GM23338 (cell line): Measurements from ENCODE around the gene SH2D2A. TPM values are rescaled to one million over a fixed set of nuclear protein-coding genes. Genes with fewer than 3 reads are reported as not detected.
"Not testable (repeated sequence)": the region's sequence is repeated elsewhere in the genome, so short reads cannot be mapped to it uniquely, and the experiment has no call there.

ENCODE experiments used
- ATAC-seq: fragments of 200-7000 bp; cut with Tn5 transposase; 3 replicates; pipeline ENCODE4 v1.9.1; 2020
- DNase-seq: peaks from one replicate; pipeline ENCODE4 v3.0.0-alpha.2; 2015; ENCODE audit warnings: low spot score
- H2AFZ ChIP-seq: fragments of 200-600 bp; sonication (generic); 2 replicates; pipeline ENCODE4 v1.8.0; 2016; ENCODE audit warnings: antibody characterized with exemption, mild to moderate bottlenecking, moderate library complexity
- H3F3A ChIP-seq: fragments of 200-600 bp; sonication (generic); replicated peaks from 2 replicates; pipeline ENCODE4 v1.8.0; 2017; ENCODE audit warnings: antibody characterized with exemption, mixed run types, low read depth
- H3K27ac ChIP-seq: fragments of 200-600 bp; sonication (generic); 2 replicates; pipeline ENCODE4 v1.6.1; 2016; ENCODE audit warnings: low read depth
- H3K27me3 ChIP-seq: fragments of 200-600 bp; sonication (generic); 2 replicates; pipeline ENCODE4 v1.8.0; 2016; ENCODE audit warnings: mild to moderate bottlenecking, mixed run types, moderate library complexity; ENCODE audit not compliant: insufficient read depth
- H3K36me3 ChIP-seq: fragments of 200-600 bp; sonication (generic); 2 replicates; pipeline ENCODE4 v1.8.0; 2016; ENCODE audit warnings: mild to moderate bottlenecking; ENCODE audit not compliant: insufficient read depth
- H3K4me1 ChIP-seq: fragments of 200-600 bp; sonication (generic); 2 replicates; pipeline ENCODE4 v1.8.0; 2016; ENCODE audit warnings: mild to moderate bottlenecking, moderate library complexity; ENCODE audit not compliant: insufficient read depth
- H3K4me2 ChIP-seq: fragments of 200-600 bp; sonication (generic); 2 replicates; pipeline ENCODE4 v1.7.1; 2017; ENCODE audit warnings: mixed run types
- H3K4me3 ChIP-seq: fragments of 200-600 bp; sonication (generic); 2 replicates; pipeline ENCODE4 v1.6.1; 2016; ENCODE audit warnings: mixed run types
- H3K79me2 ChIP-seq: fragments of 200-600 bp; sonication (generic); replicated peaks from 2 replicates; pipeline ENCODE4 v1.8.0; 2017; ENCODE audit warnings: mild to moderate bottlenecking; ENCODE audit not compliant: insufficient read depth
- H3K9me2 ChIP-seq: fragments of 200-600 bp; sonication (generic); 2 replicates; pipeline ENCODE4 v1.8.0; 2017; ENCODE audit not compliant: insufficient read depth
- H4K20me1 ChIP-seq: fragments of 200-600 bp; sonication (generic); replicated peaks from 2 replicates; pipeline ENCODE4 v1.8.0; 2017; ENCODE audit warnings: mild to moderate bottlenecking; ENCODE audit not compliant: insufficient read depth
- H3K27ac Mint-ChIP-seq: 2 replicates; pipeline ENCODE4 v1.8.0; 2020; ENCODE audit warnings: inconsistent platforms, mild to moderate bottlenecking, moderate library complexity, mixed read lengths
- H3K27me3 Mint-ChIP-seq: 3 replicates; pipeline ENCODE4 v1.8.0; 2022; ENCODE audit warnings: low read depth, mild to moderate bottlenecking, moderate library complexity, mixed read lengths, inconsistent platforms; ENCODE audit not compliant: insufficient read depth, poor library complexity
- H3K36me3 Mint-ChIP-seq: 3 replicates; pipeline ENCODE4 v1.8.0; 2021; ENCODE audit warnings: low read depth, mild to moderate bottlenecking, inconsistent platforms, moderate library complexity, mixed read lengths
- H3K4me1 Mint-ChIP-seq: 3 replicates; pipeline ENCODE4 v1.8.0; 2020; ENCODE audit warnings: mild to moderate bottlenecking, inconsistent platforms, mixed read lengths
- H3K4me3 Mint-ChIP-seq: 3 replicates; pipeline ENCODE4 v1.8.0; 2021; ENCODE audit warnings: moderate library complexity, mild to moderate bottlenecking, inconsistent platforms, mixed read lengths
- H3K9me3 Mint-ChIP-seq: 3 replicates; pipeline ENCODE4 v1.8.0; 2020; ENCODE audit warnings: moderate library complexity, mild to moderate bottlenecking, inconsistent platforms, mixed read lengths
- CREB1 ChIP-seq: fragments of 250-450 bp; sonication (Bioruptor Pico); IDR thresholded peaks from 2 replicates; pipeline ENCODE4 v1.5.0; 2020; ENCODE audit warnings: low read depth, mild to moderate bottlenecking, moderate library complexity
- CTCF ChIP-seq, 2 experiments: fragments of 200-600 bp in 1 of 2; sonication (generic) in 1 of 2; conservative IDR thresholded peaks; 2 replicates each; pipeline versions ENCODE4 v1.5.1 to v1.6.1; 2016 to 2017; ENCODE audit warnings: antibody characterized with exemption in 2 of 2, low read depth in 2 of 2, mild to moderate bottlenecking in 2 of 2, moderate library complexity in 1 of 2
- ETS1 ChIP-seq: IDR thresholded peaks from 2 replicates; pipeline ENCODE4 v1.6.1; 2016; ENCODE audit warnings: antibody characterized with exemption
- EZH2 ChIP-seq: fragments of 200-600 bp; sonication (generic); IDR thresholded peaks from one replicate; pipeline ENCODE4 v1.8.0; 2017; ENCODE audit warnings: antibody characterized with exemption, mild to moderate bottlenecking, low read depth; ENCODE audit not compliant: unreplicated experiment
- EZH2phosphoT487 ChIP-seq: fragments of 200-600 bp; sonication (generic); IDR thresholded peaks from one replicate; pipeline ENCODE4 v1.8.1; 2018; ENCODE audit warnings: antibody characterized with exemption; ENCODE audit not compliant: unreplicated experiment
- JUNB ChIP-seq: IDR thresholded peaks from one replicate; pipeline ENCODE4 v1.6.1; 2016; ENCODE audit warnings: antibody characterized with exemption; ENCODE audit not compliant: unreplicated experiment
- NANOG ChIP-seq: IDR thresholded peaks from 2 replicates; pipeline ENCODE4 v1.6.1; 2016; ENCODE audit warnings: antibody characterized with exemption, borderline replicate concordance
- POLR2AphosphoS5 ChIP-seq: IDR thresholded peaks from 2 replicates; pipeline ENCODE4 v1.6.1; 2016; ENCODE audit warnings: antibody characterized with exemption, low read depth
- STAT1 ChIP-seq: IDR thresholded peaks from one replicate; pipeline ENCODE4 v1.6.1; 2016; ENCODE audit warnings: antibody characterized with exemption; ENCODE audit not compliant: unreplicated experiment
- ZNF114 ChIP-seq: fragments of 250-450 bp; sonication (Bioruptor Pico); IDR thresholded peaks from 2 replicates; pipeline ENCODE4 v1.5.0; 2020; ENCODE audit warnings: mild to moderate bottlenecking, moderate library complexity
- ZNF331 ChIP-seq: fragments of 250-450 bp; sonication (Bioruptor Pico); IDR thresholded peaks from 2 replicates; pipeline ENCODE4 v1.5.0; 2020; ENCODE audit warnings: low read depth, mild to moderate bottlenecking, moderate library complexity
- polyA plus RNA-seq: library from polyadenylated mRNA; unstranded; fragments of >200 nt; fragmentation: Nextera tagmentation; extraction: Ambion mirVana; gene quantifications from 2 replicates; pipeline ENCODE4 v1.2.1, GENCODE V29; 2016
- total RNA-seq: library from RNA; depleted of rRNA; stranded (reverse); fragments of >200 nt; shearing (Covaris generic); gene quantifications from 2 replicates; pipeline ENCODE4 v1.2.3, GENCODE V29; 2014

Gene SH2D2A
- total and polyA plus RNA-seq, 2 experiments from 2014 or later, result 5.5 to 11.5 TPM

- TF ChIP-seq STAT1 (no peak), ZNF114 (no peak), CREB1 (no peak), ZNF331 (CRISPR knock-in tag) (no peak), POLR2AphosphoS5 (no peak), EZH2 (no peak), EZH2phosphoT487 (no peak), JUNB (no peak)
- no peak for DNase-seq
- Histone ChIP-seq H4K20me1 (no peaks in the 10 kb centered on the region), H3K4me3 (no peak overlapping the region), H3K27ac (no peak overlapping the region), H3K9me2 (no peaks in the 10 kb centered on the region), H3K4me1 (0 out of 2 replicates have a peak, but pooled peaks cover 7% of the 10 kb centered on the region), H2AFZ (no peak overlapping the region), H3K27me3 (no peaks in the 10 kb centered on the region), H3F3A (no peaks in the 10 kb centered on the region; the same call in 1 of the 2 replicates), H3K36me3 (no peaks in the 10 kb centered on the region), H3K4me2 (no peak overlapping the region), H3K79me2 (no peaks in the 10 kb centered on the region)
- Mint-ChIP-seq H3K36me3 (no peaks in the 10 kb centered on the region), H3K9me3 (no peaks in the 10 kb centered on the region), H3K4me1 (peaks cover 6% of the 10 kb centered on the region), H3K27ac (no peak overlapping the region), H3K27me3 (peaks cover 12% of the 10 kb centered on the region), H3K4me3 (no peak overlapping the region)
- ATAC-seq, result no peak
Observed at GRCh38 chr1:156760796-156761104, 55.9 kb downstream of the SH2D2A start.

GRCh38 chr1:156760092-156760795, 56.4 kb downstream of the SH2D2A start:
- H3K79me2 ChIP-seq, result no peaks in the 10 kb centered on the region
- Mint-ChIP-seq H3K27ac (no peak overlapping the region), H3K4me3 (no peak overlapping the region), H3K27me3 (peaks cover 12% of the 10 kb centered on the region), H3K4me1 (peaks cover 6% of the 10 kb centered on the region), H3K36me3 (no peaks in the 10 kb centered on the region), H3K9me3 (no peaks in the 10 kb centered on the region)
- ATAC-seq, result peak; percentile 50
- H3K36me3 ChIP-seq, result no peaks in the 10 kb centered on the region
- no peak for DNase-seq
- no peak overlapping the region for H3K4me3 ChIP-seq
- TF ChIP-seq CTCF (conservative IDR thresholded peaks at IDR 0.05; ENCODE audit: low read depth in 2 of 2), result no peak
- TF ChIP-seq EZH2, result no peak
- no peak for TF ChIP-seq ZNF331 (CRISPR knock-in tag)
- TF ChIP-seq STAT1, result no peak
- no peak for TF ChIP-seq ZNF114
- no peak for TF ChIP-seq POLR2AphosphoS5
- no peak for TF ChIP-seq NANOG
- TF ChIP-seq ETS1, result no peak
- H4K20me1 ChIP-seq, result no peaks in the 10 kb centered on the region
- H3F3A ChIP-seq, result no peaks in the 10 kb centered on the region
- 0 out of 2 replicates have a peak, but pooled peaks cover 7% of the 10 kb centered on the region for H3K4me1 ChIP-seq
- no peak overlapping the region for H2AFZ ChIP-seq
- H3K27me3 ChIP-seq, result no peaks in the 10 kb centered on the region
- no peaks in the 10 kb centered on the region for H3K9me2 ChIP-seq
- peak overlapping the region; percentile 50; the same call in 1 of the 2 replicates for H3K27ac ChIP-seq
- H3K4me2 ChIP-seq, result no peak overlapping the region

- not testable (repeated sequence) for H2AFZ ChIP-seq, H3K9me3 Mint-ChIP-seq, H3K36me3 ChIP-seq, DNase-seq, H3K27ac ChIP-seq, H3K27me3 ChIP-seq, ATAC-seq, H3K4me3 Mint-ChIP-seq, H3K9me2 ChIP-seq, H4K20me1 ChIP-seq, H3K36me3 Mint-ChIP-seq, H3F3A ChIP-seq, H3K4me2 ChIP-seq, H3K27ac Mint-ChIP-seq, H3K4me3 ChIP-seq, H3K79me2 ChIP-seq
- peaks cover 12% of the 10 kb centered on the region for H3K27me3 Mint-ChIP-seq
- H3K4me1 Mint-ChIP-seq, result peaks cover 10% of the 10 kb centered on the region
- peaks cover 13% of the 10 kb centered on the region; the same call in 1 of the 2 replicates for H3K4me1 ChIP-seq
Observed at GRCh38 chr1:156757572-156758253, 58.9 kb downstream of the SH2D2A start.
